ENCODE data around the gene MTUS2. TPM values are rescaled to one million over a fixed set of nuclear protein-coding genes. Genes with fewer than 3 reads are reported as not detected.

MTUS2 gene
- total RNA-seq, 1 experiment from 2014 or later, result 0.11 TPM

DNA sequence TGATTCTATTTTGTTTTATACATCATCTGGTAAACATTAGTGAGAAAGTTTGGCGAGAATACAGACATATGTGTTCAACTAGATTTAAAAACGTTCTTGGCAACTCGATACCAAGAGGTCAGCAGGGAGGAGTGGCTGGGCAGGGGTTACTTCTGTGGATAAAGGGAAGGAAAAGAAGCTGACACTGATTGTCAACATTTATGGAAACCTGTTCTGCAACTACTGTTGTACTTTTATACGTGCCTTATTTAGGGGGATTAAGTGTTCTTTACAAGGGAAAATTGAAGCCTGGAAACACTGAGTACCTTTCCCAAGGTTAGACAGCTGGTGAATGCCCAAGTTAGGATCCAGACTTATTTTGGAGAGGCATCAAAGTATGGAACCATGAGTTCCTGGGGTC, 65.0 kb downstream of the MTUS2 start:
- Histone ChIP-seq H3K4me3 (ENCODE audit: low read depth, low read length, poor library complexity, severe bottlenecking) (no peak overlapping the region), H3K4me1 (ENCODE audit: insufficient read depth, low read length, poor library complexity, severe bottlenecking) (no peaks in the 10 kb centered on the region), H3K36me3 (ENCODE audit: insufficient read depth, low read length, poor library complexity, severe bottlenecking) (no peaks in the 10 kb centered on the region), H3K9me3 (ENCODE audit: low read depth, low read length, poor library complexity, severe bottlenecking) (no peaks in the 10 kb centered on the region), H3K27ac (ENCODE audit: low read depth, low read length, poor library complexity, severe bottlenecking) (no peak overlapping the region), H3K27me3 (replicated peaks; ENCODE audit: insufficient read depth, low read depth, low read length, poor library complexity) (peaks cover 2% of the 10 kb centered on the region)
- ChIA-PET CTCF (no interaction called here), POLR2A (ENCODE audit: low non-redundant PET) (interaction anchor here (0.6 kb wide), 1 partner anchor 92 kb away, joined by 3 read pairs; no protein-coding TSS in a partner anchor)
- BruUV-seq (replicated peaks), result no TSS peak
- intact Hi-C loops (cut with micrococcal nuclease; ENCODE audit: unreplicated experiment), result no loop called here
- no peak for TF ChIP-seq EZH2 (IDR thresholded peaks at IDR 0.05; ENCODE audit: borderline replicate concordance, low read depth, low read length, poor library complexity, severe bottlenecking)
- TF ChIP-seq, protein P1, sequence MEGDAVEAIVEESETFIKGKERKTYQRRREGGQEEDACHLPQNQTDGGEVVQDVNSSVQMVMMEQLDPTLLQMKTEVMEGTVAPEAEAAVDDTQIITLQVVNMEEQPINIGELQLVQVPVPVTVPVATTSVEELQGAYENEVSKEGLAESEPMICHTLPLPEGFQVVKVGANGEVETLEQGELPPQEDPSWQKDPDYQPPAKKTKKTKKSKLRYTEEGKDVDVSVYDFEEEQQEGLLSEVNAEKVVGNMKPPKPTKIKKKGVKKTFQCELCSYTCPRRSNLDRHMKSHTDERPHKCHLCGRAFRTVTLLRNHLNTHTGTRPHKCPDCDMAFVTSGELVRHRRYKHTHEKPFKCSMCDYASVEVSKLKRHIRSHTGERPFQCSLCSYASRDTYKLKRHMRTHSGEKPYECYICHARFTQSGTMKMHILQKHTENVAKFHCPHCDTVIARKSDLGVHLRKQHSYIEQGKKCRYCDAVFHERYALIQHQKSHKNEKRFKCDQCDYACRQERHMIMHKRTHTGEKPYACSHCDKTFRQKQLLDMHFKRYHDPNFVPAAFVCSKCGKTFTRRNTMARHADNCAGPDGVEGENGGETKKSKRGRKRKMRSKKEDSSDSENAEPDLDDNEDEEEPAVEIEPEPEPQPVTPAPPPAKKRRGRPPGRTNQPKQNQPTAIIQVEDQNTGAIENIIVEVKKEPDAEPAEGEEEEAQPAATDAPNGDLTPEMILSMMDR (conservative IDR thresholded peaks at IDR 0.05; ENCODE audit: low read depth, low read length), result no peak
- DNase-seq (ENCODE audit: low spot score), result no peak

DNA sequence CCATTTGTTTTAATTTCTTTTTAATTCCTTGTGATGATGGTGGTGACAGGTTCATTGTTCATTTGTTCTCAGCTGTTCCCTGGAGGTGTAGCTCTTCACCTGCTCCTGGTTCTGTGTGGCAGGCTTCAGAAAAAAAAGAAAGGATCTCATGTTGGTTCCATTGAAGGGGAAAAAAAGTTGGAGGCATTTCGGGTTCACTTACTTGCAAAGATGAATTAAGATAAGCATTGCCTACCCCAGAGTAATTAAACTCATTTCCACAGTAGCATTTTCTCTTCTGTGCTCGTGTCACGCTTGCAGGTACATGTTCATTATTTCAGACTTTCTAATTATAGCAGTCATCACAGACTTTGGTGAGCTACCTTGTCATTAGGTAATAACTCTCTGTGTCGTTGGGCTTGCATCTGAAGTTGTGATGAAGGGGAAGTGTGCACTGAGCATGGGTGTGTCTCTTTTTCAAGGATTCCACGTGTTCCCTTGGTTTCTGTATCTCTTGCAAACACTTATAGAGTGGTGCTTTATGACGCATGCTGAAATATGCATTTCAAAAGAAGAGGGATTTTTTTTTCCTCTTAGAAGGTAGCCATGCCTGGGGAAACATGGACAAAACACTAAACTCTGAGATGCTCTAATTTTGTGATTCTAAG, 69.1 kb downstream of the MTUS2 start:
- Histone ChIP-seq H3K4me3 (ENCODE audit: low read depth, low read length, poor library complexity, severe bottlenecking) (no peak overlapping the region), H3K36me3 (ENCODE audit: insufficient read depth, low read length, poor library complexity, severe bottlenecking) (no peaks in the 10 kb centered on the region), H3K27ac (ENCODE audit: low read depth, low read length, poor library complexity, severe bottlenecking) (no peak overlapping the region), H3K4me1 (ENCODE audit: insufficient read depth, low read length, poor library complexity, severe bottlenecking) (no peaks in the 10 kb centered on the region), H3K27me3 (replicated peaks; ENCODE audit: insufficient read depth, low read depth, low read length, poor library complexity) (peaks cover 2% of the 10 kb centered on the region), H3K9me3 (ENCODE audit: low read depth, low read length, poor library complexity, severe bottlenecking) (no peaks in the 10 kb centered on the region)
- ChIA-PET CTCF (no interaction called here), POLR2A (ENCODE audit: low non-redundant PET) (no interaction called here)
- BruUV-seq (replicated peaks), result no TSS peak
- no peak for DNase-seq (ENCODE audit: low spot score)
- intact Hi-C loops (cut with micrococcal nuclease; ENCODE audit: unreplicated experiment), result no loop called here
- TF ChIP-seq, protein P1 (conservative IDR thresholded peaks at IDR 0.05; ENCODE audit: low read depth, low read length), result no peak
- TF ChIP-seq EZH2 (IDR thresholded peaks at IDR 0.05; ENCODE audit: borderline replicate concordance, low read depth, low read length, poor library complexity, severe bottlenecking), result no peak

DNA sequence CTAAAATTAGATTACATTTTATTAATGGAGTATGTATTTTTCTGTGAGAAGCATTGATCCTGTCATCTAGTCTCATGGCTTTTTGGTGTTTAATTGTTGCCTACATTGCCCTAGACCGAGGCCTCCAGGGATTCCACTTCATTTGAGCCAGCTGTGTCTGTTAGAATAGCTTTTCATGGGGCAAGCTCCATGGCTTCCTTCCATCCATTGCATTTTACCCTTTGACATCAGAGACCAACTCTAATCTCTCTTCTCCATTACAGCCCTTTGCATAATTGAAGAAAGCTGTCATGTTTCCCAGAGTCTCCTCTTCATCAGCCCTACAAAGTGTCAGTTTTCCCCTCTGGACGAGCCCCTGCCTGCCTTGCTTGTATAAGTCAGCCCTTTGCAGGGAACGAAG, 70.6 kb downstream of the MTUS2 start:
- Histone ChIP-seq H3K36me3 (ENCODE audit: insufficient read depth, low read length, poor library complexity, severe bottlenecking) (no peaks in the 10 kb centered on the region), H3K27me3 (replicated peaks; ENCODE audit: insufficient read depth, low read depth, low read length, poor library complexity) (peaks cover 2% of the 10 kb centered on the region), H3K4me1 (ENCODE audit: insufficient read depth, low read length, poor library complexity, severe bottlenecking) (no peaks in the 10 kb centered on the region), H3K27ac (ENCODE audit: low read depth, low read length, poor library complexity, severe bottlenecking) (no peak overlapping the region), H3K9me3 (ENCODE audit: low read depth, low read length, poor library complexity, severe bottlenecking) (no peaks in the 10 kb centered on the region), H3K4me3 (ENCODE audit: low read depth, low read length, poor library complexity, severe bottlenecking) (no peak overlapping the region)
- intact Hi-C loops (cut with micrococcal nuclease; ENCODE audit: unreplicated experiment), result no loop called here
- ChIA-PET POLR2A (ENCODE audit: low non-redundant PET) (no interaction called here), CTCF (no interaction called here)
- no TSS peak for BruUV-seq (replicated peaks)
- TF ChIP-seq, protein P1 (conservative IDR thresholded peaks at IDR 0.05; ENCODE audit: low read depth, low read length), result no peak
- no peak for TF ChIP-seq EZH2 (IDR thresholded peaks at IDR 0.05; ENCODE audit: borderline replicate concordance, low read depth, low read length, poor library complexity, severe bottlenecking)
- no peak for DNase-seq (ENCODE audit: low spot score)
